Right lobe of liver (tissue), 4 donors: ENCODE data around the gene TNFRSF1A.

Source experiments
- CTCF ChIP-seq, 4 donors: fragments of 200-600 bp in 3 of 4; fragments of 450-650 bp in 1 of 4; IDR thresholded peaks; one replicate each; pipeline versions ENCODE4 v1.5.1 to v1.8.0; 2016 to 2022; ENCODE audit warnings: antibody characterized with exemption in 4 of 4, mild to moderate bottlenecking in 2 of 4
- POLR2A ChIP-seq: fragments of 450-650 bp; IDR thresholded peaks from one replicate; pipeline ENCODE4 v1.6.1; 2017; ENCODE audit warnings: antibody characterized with exemption, mild to moderate bottlenecking
- donor health status: DM: no; HTN: no; CAD: no.
- donor health status: DM: no; HTN: no; CAD: no.
- donor health status: DM: no; HTN: yes; CAD: no.

DNA sequence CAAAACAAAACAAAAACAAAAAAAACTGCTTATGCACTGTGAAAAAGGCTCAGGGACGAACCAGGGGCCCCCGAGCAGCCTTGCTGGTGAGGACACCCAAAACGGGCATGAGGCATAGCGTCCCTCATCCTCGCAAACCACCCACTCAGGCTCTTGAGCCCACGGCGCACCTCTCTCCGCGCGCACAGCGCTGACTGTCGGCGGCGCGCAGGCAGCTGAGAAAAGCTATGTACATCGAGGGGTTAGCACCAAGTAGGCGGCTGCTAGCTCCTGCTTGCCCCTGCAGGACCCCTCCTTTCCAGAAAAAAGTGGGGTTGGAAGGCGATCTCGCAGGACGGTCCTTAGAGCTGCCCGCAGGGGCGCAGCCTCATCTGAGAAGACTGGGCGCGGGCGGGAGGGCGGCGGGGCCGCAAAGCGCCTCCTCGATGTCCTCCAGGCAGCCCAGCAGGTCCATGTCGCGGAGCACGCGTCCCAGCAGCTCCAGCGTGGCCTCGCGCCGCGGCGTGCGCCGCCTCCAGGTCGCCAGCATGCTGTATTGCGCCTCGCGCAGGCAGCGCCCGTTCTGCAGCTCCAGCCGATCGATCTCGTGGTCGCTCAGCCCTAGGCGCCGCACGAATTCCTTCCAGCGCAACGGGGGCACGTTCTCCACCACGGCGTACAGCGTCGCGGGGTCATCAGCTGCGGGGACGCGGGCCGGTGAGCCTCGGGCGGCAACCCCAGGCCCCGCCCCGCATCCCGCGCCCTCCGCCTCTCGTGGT lies 12.8 kb downstream of the TNFRSF1A start:
- TF ChIP-seq CTCF (IDR thresholded peaks at IDR 0.05) (no peak), POLR2A (no peak)
